Keratinocyte (primary cell): Measurements from ENCODE around the gene TNFSF15. TPM values are rescaled to one million over a fixed set of nuclear protein-coding genes. Genes with fewer than 3 reads are reported as not detected.

ENCODE experiments used
- DNase-seq: peaks from one replicate; pipeline ENCODE4 v3.0.0-alpha.2; 2011; ENCODE audit warnings: low read depth, missing footprints, low spot score
- FAIRE-seq: peaks from 2 replicates; lab custom pipeline; 2011; peaks lifted over from hg19 to GRCh38; lab: Jason Lieb, UNC
- H2AFZ ChIP-seq: 2 replicates; pipeline ENCODE4 v1.6.0; 2012; ENCODE audit warnings: low read length, control low read depth, inconsistent platforms; ENCODE audit not compliant: control insufficient read depth
- H3K27ac ChIP-seq: 2 replicates; pipeline ENCODE4 v1.5.1; 2011; ENCODE audit warnings: low read length; ENCODE audit not compliant: control insufficient read depth, insufficient read depth
- H3K27me3 ChIP-seq: 3 replicates; pipeline ENCODE4 v1.6.0; 2011; ENCODE audit warnings: low read length; ENCODE audit not compliant: control insufficient read depth, insufficient read depth; ENCODE audit errors: extremely low read depth
- H3K36me3 ChIP-seq, 2 experiments: 2 replicates in 1 of 2; 3 replicates in 1 of 2; pipeline ENCODE4 v1.5.1; 2011; ENCODE audit warnings: low read length in 2 of 2, mild to moderate bottlenecking in 1 of 2; ENCODE audit not compliant: control insufficient read depth in 2 of 2, insufficient read depth in 2 of 2; ENCODE audit errors: extremely low read depth in 1 of 2
- H3K4me1 ChIP-seq: 3 replicates; pipeline ENCODE4 v1.5.1; 2011; ENCODE audit warnings: low read length; ENCODE audit not compliant: control insufficient read depth, insufficient read depth; ENCODE audit errors: extremely low read depth
- H3K4me2 ChIP-seq: 3 replicates; pipeline ENCODE4 v1.6.0; 2011; ENCODE audit warnings: low read depth, low read length; ENCODE audit not compliant: control insufficient read depth, insufficient read depth; ENCODE audit errors: extremely low read depth
- H3K4me3 ChIP-seq, 3 experiments: fragments of 200-600 bp in 1 of 3; sonication (generic) in 1 of 3; 2 replicates in 2 of 3; 3 replicates in 1 of 3; pipeline ENCODE4 v1.5.1; 2011 to 2016; ENCODE audit warnings: low read length in 3 of 3, mild to moderate bottlenecking in 3 of 3, control low read depth in 2 of 3, inconsistent platforms in 1 of 3, low read depth in 1 of 3, mixed read lengths in 1 of 3, mixed run types in 1 of 3, moderate library complexity in 1 of 3; ENCODE audit not compliant: control insufficient read depth in 2 of 3, insufficient read depth in 2 of 3; ENCODE audit errors: extremely low read depth in 1 of 3
- H3K79me2 ChIP-seq: 2 replicates; pipeline ENCODE4 v1.6.0; 2012; ENCODE audit warnings: low read length; ENCODE audit not compliant: control insufficient read depth, insufficient read depth
- H3K9ac ChIP-seq: 3 replicates; pipeline ENCODE4 v1.6.0; 2011; ENCODE audit warnings: low read length; ENCODE audit not compliant: control insufficient read depth, insufficient read depth; ENCODE audit errors: extremely low read depth
- H3K9me1 ChIP-seq: 3 replicates; pipeline ENCODE4 v1.6.0; 2011; ENCODE audit warnings: low read length; ENCODE audit not compliant: control insufficient read depth, insufficient read depth; ENCODE audit errors: extremely low read depth
- H3K9me3 ChIP-seq: 2 replicates; pipeline ENCODE4 v1.5.1; 2012; ENCODE audit warnings: low read depth, low read length; ENCODE audit not compliant: control insufficient read depth
- H4K20me1 ChIP-seq: 3 replicates; pipeline ENCODE4 v1.6.0; 2011; ENCODE audit warnings: low read length; ENCODE audit not compliant: control insufficient read depth, insufficient read depth; ENCODE audit errors: extremely low read depth
- EZH2 ChIP-seq: IDR thresholded peaks from one replicate; pipeline ENCODE4 v1.6.1; 2012; ENCODE audit warnings: inconsistent platforms, mild to moderate bottlenecking, low read length, moderate library complexity
- dilution Hi-C: fragments of 300-500 bp; cut with MboI; formaldehyde crosslinking; loops from one replicate; pipeline ENCODE4 v1.7.0; 2020; ENCODE audit warnings: low sequenced_read_pairs; ENCODE audit not compliant: extremely low pct_ligation_motif_present
- polyA plus RNA-seq, 5 experiments: library from polyadenylated mRNA; depleted of rRNA in 3 of 5; stranded (reverse) in 3 of 5; stranded (forward) in 1 of 5; unstranded in 1 of 5; fragments of >200 nt; gene quantifications; 1 replicate in 1 of 5; 2 replicates in 3 of 5; 3 replicates in 1 of 5; pipeline versions ENCODE4 v1.2.1 to v1.2.3, GENCODE V29; 2011 to 2012; ENCODE audit warnings: missing spikeins in 2 of 5, low read depth in 1 of 5, low replicate concordance in 1 of 5
- TF ChIP-seq, protein P1 (sequence below), 3 experiments: IDR thresholded peaks in 1 of 3; conservative IDR thresholded peaks in 1 of 3; optimal IDR thresholded peaks in 1 of 3; 2 replicates in 2 of 3; 3 replicates in 1 of 3; pipeline versions ENCODE3 to v1.5.1; 2011; ENCODE audit warnings: low read length in 3 of 3, mild to moderate bottlenecking in 3 of 3, moderate library complexity in 2 of 3, control low read depth in 1 of 3, inconsistent platforms in 1 of 3; ENCODE audit not compliant: insufficient read depth in 2 of 3; ENCODE audit errors: extremely low read depth in 1 of 3

TNFSF15 gene
- polyA plus RNA-seq, 1 donor (not counting 4 experiments of a cell fraction or from before 2014, with no cell fraction given), result 1.1 TPM

GRCh38 chr9:114791312-114791711, 14.5 kb downstream of the TNFSF15 start:
- Histone ChIP-seq H3K36me3 (no peaks in the 10 kb centered on the region), H3K4me2 (no peak overlapping the region), H4K20me1 (no peaks in the 10 kb centered on the region), H3K4me1 (peaks cover 20% of the 10 kb centered on the region), H3K9ac (no peak overlapping the region), H3K4me3 (no peak overlapping the region), H3K9me3 (no peaks in the 10 kb centered on the region), H2AFZ (no peak overlapping the region), H3K79me2 (no peaks in the 10 kb centered on the region), H3K9me1 (no peaks in the 10 kb centered on the region), H3K27ac (no peak overlapping the region), H3K27me3 (no peaks in the 10 kb centered on the region)
- TF ChIP-seq EZH2, result no peak
- TF ChIP-seq, protein P1, sequence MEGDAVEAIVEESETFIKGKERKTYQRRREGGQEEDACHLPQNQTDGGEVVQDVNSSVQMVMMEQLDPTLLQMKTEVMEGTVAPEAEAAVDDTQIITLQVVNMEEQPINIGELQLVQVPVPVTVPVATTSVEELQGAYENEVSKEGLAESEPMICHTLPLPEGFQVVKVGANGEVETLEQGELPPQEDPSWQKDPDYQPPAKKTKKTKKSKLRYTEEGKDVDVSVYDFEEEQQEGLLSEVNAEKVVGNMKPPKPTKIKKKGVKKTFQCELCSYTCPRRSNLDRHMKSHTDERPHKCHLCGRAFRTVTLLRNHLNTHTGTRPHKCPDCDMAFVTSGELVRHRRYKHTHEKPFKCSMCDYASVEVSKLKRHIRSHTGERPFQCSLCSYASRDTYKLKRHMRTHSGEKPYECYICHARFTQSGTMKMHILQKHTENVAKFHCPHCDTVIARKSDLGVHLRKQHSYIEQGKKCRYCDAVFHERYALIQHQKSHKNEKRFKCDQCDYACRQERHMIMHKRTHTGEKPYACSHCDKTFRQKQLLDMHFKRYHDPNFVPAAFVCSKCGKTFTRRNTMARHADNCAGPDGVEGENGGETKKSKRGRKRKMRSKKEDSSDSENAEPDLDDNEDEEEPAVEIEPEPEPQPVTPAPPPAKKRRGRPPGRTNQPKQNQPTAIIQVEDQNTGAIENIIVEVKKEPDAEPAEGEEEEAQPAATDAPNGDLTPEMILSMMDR (optimal IDR thresholded peaks at IDR 0.05 in 1 of 3, IDR thresholded peaks at IDR 0.05 in 1 of 3, conservative IDR thresholded peaks at IDR 0.05 in 1 of 3; ENCODE audit: extremely low read depth in 1 of 3, insufficient read depth in 2 of 3, low read length in 3 of 3), result no peak
- peak; percentile 58 for FAIRE-seq
- DNase-seq, result no peak
- dilution Hi-C loops, result no loop called here

DNA sequence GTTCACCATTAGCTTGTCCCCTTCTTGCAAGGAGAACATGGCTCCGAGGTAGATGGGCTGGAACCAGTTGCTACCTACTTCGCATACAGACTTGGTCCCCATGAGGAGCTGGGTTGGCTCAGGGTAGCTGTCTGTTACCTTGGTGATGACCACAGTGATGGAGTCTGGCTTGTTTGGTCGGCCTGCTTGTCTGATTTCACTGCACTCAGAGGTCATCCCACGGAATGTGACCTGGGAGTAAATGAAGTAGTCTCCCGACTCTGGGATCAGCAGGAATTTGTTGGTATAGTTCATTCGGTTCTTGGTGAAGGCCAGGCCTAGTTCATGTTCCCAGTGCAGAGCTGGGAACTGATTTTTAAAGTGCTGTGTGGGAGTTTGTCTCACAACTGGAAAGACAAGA, 15.3 kb downstream of the TNFSF15 start:
- no peak for TF ChIP-seq EZH2
- TF ChIP-seq, protein P1 (optimal IDR thresholded peaks at IDR 0.05 in 1 of 3, IDR thresholded peaks at IDR 0.05 in 1 of 3, conservative IDR thresholded peaks at IDR 0.05 in 1 of 3; ENCODE audit: extremely low read depth in 1 of 3, insufficient read depth in 2 of 3, low read length in 3 of 3), result no peak
- no peak overlapping the region for H3K4me3 ChIP-seq
- H3K9me3 ChIP-seq, result no peaks in the 10 kb centered on the region
- no peak overlapping the region for H3K27ac ChIP-seq
- H3K4me1 ChIP-seq, result peaks cover 20% of the 10 kb centered on the region
- H3K4me2 ChIP-seq, result no peak overlapping the region
- H4K20me1 ChIP-seq, result no peaks in the 10 kb centered on the region
- H3K27me3 ChIP-seq, result no peaks in the 10 kb centered on the region
- no peak overlapping the region for H2AFZ ChIP-seq
- DNase-seq (no peak), FAIRE-seq (no peak)
- H3K9me1 ChIP-seq, result no peaks in the 10 kb centered on the region
- H3K9ac ChIP-seq, result no peak overlapping the region
- no peaks in the 10 kb centered on the region for H3K79me2 ChIP-seq
- no peaks in the 10 kb centered on the region for H3K36me3 ChIP-seq
- dilution Hi-C loops, result no loop called here
